ENCODE results near the gene CORO2B.

CORO2B gene

DNA sequence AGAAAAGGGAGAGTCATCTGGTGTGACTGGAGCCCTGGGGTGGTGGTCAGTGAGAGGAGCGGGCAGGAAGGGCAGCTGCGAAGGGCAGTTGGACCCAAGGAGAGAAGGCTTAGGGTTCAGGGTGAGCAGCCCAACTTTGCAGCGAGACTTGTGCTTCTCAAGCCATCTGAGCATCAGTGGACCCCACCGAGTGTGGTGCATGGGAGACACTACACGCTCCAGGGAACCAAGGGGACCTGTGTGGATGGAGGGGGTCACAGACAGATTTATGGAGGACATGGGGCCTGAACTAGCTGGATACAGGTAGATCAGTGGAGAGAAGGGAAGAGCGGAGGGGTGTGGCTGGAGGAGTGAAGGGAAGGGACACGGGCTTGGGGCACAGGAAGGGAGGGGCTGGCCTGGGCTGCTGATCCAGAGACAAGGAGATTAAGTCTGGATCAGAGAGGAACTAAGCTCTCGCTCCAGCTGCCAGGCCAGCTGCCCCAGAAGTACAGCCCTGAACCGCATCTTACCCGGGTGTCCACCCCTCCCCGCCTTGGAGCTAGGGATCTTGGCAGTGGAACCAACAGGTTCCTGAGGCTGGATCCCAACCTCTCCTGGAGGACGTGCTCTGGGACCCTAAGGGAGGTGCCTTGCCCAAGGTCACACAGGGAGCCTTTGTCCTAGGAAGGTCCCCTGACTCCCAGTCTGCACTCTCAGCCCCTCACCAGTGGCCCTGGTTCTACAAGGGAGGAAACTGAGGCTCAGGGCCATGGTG is 120.5 kb downstream of the CORO2B start:
- peak overlapping the region; percentile 98 for H3K27ac ChIP-seq
- H3K27me3 ChIP-seq (ENCODE audit: insufficient read depth, low read depth, severe bottlenecking), result no peaks in the 10 kb centered on the region
- TF ChIP-seq, protein P1, sequence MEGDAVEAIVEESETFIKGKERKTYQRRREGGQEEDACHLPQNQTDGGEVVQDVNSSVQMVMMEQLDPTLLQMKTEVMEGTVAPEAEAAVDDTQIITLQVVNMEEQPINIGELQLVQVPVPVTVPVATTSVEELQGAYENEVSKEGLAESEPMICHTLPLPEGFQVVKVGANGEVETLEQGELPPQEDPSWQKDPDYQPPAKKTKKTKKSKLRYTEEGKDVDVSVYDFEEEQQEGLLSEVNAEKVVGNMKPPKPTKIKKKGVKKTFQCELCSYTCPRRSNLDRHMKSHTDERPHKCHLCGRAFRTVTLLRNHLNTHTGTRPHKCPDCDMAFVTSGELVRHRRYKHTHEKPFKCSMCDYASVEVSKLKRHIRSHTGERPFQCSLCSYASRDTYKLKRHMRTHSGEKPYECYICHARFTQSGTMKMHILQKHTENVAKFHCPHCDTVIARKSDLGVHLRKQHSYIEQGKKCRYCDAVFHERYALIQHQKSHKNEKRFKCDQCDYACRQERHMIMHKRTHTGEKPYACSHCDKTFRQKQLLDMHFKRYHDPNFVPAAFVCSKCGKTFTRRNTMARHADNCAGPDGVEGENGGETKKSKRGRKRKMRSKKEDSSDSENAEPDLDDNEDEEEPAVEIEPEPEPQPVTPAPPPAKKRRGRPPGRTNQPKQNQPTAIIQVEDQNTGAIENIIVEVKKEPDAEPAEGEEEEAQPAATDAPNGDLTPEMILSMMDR (IDR thresholded peaks at IDR 0.05; ENCODE audit: low read depth, low read length), result no peak
- no peak overlapping the region for H3K4me3 ChIP-seq (ENCODE audit: low read depth, low read length)
- peaks cover 31% of the 10 kb centered on the region for H3K36me3 ChIP-seq
- peak; percentile 97 for DNase-seq
- no peaks in the 10 kb centered on the region for H3K9me3 ChIP-seq (ENCODE audit: severe bottlenecking)

DNA sequence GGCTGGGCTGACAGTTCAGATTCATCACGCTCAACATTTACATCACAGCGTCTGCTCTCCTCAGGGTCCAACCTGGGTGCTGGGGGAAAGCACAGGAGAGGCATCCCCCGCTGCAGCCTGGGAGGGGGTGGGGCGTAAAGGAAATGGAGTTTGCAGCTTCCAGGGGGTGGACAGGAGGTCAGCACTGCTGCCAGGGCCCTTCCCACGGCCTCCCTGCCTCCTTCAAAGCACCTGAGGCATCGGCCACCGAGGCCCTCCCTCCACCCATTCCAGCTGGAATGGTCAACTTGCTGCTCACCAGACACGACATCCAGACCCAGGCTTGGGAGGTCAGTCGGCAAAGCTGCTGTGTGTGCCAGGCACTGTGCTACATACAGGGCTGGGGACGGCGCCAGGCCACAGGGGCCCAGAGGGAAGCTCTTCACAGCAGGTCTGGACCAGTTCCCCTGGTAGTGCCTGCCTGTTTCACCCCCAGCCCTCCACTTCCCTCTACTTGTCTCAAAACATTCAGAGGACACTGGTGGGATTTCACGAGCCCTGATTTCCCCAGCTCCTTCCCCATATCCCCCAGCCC is 121.2 kb downstream of the CORO2B start:
- peak; percentile 61 for DNase-seq
- H3K27ac ChIP-seq, result peak overlapping the region; percentile 98

DNA sequence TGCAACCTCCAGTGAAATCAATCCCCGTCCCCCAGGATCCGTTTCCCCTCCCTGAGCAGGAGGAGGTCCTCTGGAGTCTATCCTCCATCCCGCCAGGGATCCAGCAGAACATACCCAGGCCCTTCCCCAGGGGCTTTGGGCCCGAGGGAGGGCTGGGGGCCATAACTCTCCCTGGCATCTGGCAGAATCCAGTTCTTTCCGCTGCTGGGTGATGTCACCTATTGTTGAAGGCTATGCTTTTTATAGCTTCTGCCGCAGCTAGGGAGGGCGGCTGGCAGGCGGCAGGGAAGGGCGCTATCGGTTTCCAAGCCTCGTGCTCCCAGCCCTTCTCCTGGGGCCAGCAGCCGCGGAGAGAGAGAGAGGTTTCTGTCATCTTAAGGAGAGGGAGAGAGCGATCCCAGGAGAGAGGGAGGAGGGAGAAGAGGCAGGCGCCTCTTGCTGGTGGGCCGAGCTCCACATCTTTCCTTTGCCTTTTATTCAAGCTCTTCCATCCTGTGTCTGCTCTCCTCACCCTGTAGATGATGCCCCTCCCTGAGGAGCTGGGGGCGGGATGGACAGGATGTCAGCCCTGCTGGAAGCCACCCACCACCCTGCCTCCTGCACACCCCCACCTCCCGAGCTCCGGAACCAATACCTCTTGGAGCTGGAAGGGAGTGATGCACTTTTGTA is 121.8 kb downstream of the CORO2B start:
- peak overlapping the region; percentile 6; the same call in 1 of the 2 replicates for H3K4me3 ChIP-seq (ENCODE audit: low read depth, low read length)
- H3K27me3 ChIP-seq (ENCODE audit: insufficient read depth, low read depth, severe bottlenecking), result no peaks in the 10 kb centered on the region
- TF ChIP-seq, protein P1 (IDR thresholded peaks at IDR 0.05; ENCODE audit: low read depth, low read length), result no peak
- DNase-seq, result peak; percentile 87
- H3K36me3 ChIP-seq, result peaks cover 29% of the 10 kb centered on the region
- peak overlapping the region; percentile 98 for H3K27ac ChIP-seq
- no peaks in the 10 kb centered on the region for H3K9me3 ChIP-seq (ENCODE audit: severe bottlenecking)

More for the DNA sequence above, 121.2 kb downstream of the CORO2B start:
- TF ChIP-seq, protein P1 (IDR thresholded peaks at IDR 0.05; ENCODE audit: low read depth, low read length), result no peak
- H3K9me3 ChIP-seq (ENCODE audit: severe bottlenecking), result no peaks in the 10 kb centered on the region
- no peaks in the 10 kb centered on the region for H3K27me3 ChIP-seq (ENCODE audit: insufficient read depth, low read depth, severe bottlenecking)
- H3K36me3 ChIP-seq, result peaks cover 31% of the 10 kb centered on the region
- H3K4me3 ChIP-seq (ENCODE audit: low read depth, low read length), result 0 out of 2 replicates have a peak overlapping the region, but pooled peaks have one; percentile 6

DNA sequence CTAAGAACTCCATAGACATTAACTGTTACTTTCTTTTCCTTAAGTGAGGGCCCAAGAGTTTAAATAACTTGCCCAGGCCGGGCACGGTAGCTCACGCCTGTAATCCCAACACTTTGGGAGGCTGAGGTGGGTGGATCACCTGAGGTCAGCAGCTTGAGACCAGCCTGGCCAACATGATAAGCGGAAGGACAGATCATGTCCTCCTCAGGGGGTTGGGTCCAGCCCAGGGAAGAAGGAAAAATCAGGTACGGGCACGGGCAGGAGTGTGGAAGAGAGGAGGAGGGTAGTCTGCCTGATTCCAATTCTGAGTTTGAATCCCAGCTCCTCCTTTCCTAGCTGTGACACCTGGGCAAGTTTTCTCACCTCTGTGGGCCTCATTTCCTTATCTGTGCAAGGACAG is 123.1 kb downstream of the CORO2B start:
- Histone ChIP-seq H3K36me3 (peaks cover 22% of the 10 kb centered on the region), H3K27ac (peak overlapping the region; percentile 80), H3K4me3 (ENCODE audit: low read depth, low read length) (no peak overlapping the region), H3K9me3 (ENCODE audit: severe bottlenecking) (no peaks in the 10 kb centered on the region), H3K27me3 (ENCODE audit: insufficient read depth, low read depth, severe bottlenecking) (no peaks in the 10 kb centered on the region)
- DNase-seq, result peak; percentile 67
- TF ChIP-seq, protein P1 (IDR thresholded peaks at IDR 0.05; ENCODE audit: low read depth, low read length), result no peak

DNA sequence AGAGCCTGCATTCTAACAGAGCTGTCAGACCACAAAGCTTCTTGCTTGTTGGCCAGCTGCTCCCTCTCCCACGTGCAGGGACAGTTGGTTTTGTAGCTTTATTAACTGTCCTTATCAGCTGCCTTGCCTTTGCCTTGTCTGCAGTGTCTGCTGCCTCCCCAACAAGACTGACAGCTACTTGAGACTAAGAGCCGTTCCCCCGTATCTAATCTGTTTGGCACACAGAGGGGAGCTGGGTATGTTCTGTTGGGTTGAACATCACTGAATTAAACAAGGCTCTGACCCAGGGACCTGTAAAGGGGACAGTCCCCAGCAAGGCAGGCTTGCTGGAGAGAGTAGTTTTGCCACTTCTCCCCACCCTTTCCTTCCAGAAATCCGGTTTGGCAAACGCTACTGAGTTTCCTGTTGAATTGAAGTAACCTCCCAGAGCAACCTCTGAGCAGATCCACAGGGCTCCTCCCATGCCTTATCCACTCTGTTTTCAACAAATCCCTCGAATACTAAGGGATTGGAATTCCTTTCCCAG is 125.8 kb downstream of the CORO2B start:
- Histone ChIP-seq H3K27me3 (ENCODE audit: insufficient read depth, low read depth, severe bottlenecking) (no peaks in the 10 kb centered on the region), H3K27ac (peak overlapping the region; percentile 71), H3K4me3 (ENCODE audit: low read depth, low read length) (no peak overlapping the region), H3K9me3 (ENCODE audit: severe bottlenecking) (no peaks in the 10 kb centered on the region), H3K36me3 (peaks cover 2% of the 10 kb centered on the region; the same call in 1 of the 2 replicates)
- TF ChIP-seq, protein P1 (IDR thresholded peaks at IDR 0.05; ENCODE audit: low read depth, low read length), result no peak
- peak; percentile 69 for DNase-seq

Measured in WERI-Rb-1 (cell line).